Effector memory CD8-positive, alpha-beta T cell (primary cell): ENCODE data around the gene KRTAP10-5.
"Not testable (repeated sequence)": the region's sequence is repeated elsewhere in the genome, so short reads cannot be mapped to it uniquely, and the experiment has no call there.

Source experiments
- ATAC-seq: fragments of 150-1000 bp; cut with Tn5 transposase; replicated peaks from 2 replicates; pipeline ENCODE4 v1.10.0; 2021; ENCODE audit warnings: mild to moderate bottlenecking, moderate library complexity
- DNase-seq, 3 experiments: peaks; one replicate each; pipeline ENCODE4 v3.0.0; 2021
- H3K27ac Mint-ChIP-seq, 2 donors: one replicate each; pipeline ENCODE4 v1.8.0; 2022; ENCODE audit warnings: mild to moderate bottlenecking in 2 of 2, mixed read lengths in 2 of 2, moderate library complexity in 2 of 2
- H3K27me3 Mint-ChIP-seq, 2 donors: one replicate each; pipeline ENCODE4 v1.8.0; 2022; ENCODE audit warnings: mixed read lengths in 2 of 2
- H3K36me3 Mint-ChIP-seq: one replicate; pipeline ENCODE4 v1.8.0; 2022; ENCODE audit warnings: mild to moderate bottlenecking, moderate library complexity, mixed read lengths; ENCODE audit not compliant: insufficient read depth
- H3K4me1 Mint-ChIP-seq, 2 donors: one replicate each; pipeline ENCODE4 v1.8.0; 2022; ENCODE audit warnings: low read depth in 2 of 2, mixed read lengths in 2 of 2
- H3K4me3 Mint-ChIP-seq, 2 donors: one replicate each; pipeline ENCODE4 v1.8.0; 2022; ENCODE audit warnings: mild to moderate bottlenecking in 2 of 2, mixed read lengths in 2 of 2, moderate library complexity in 2 of 2
- H3K9me3 Mint-ChIP-seq, 2 donors: one replicate each; pipeline ENCODE4 v1.8.0; 2022; ENCODE audit warnings: mixed read lengths in 2 of 2

The KRTAP10-5 gene

DNA sequence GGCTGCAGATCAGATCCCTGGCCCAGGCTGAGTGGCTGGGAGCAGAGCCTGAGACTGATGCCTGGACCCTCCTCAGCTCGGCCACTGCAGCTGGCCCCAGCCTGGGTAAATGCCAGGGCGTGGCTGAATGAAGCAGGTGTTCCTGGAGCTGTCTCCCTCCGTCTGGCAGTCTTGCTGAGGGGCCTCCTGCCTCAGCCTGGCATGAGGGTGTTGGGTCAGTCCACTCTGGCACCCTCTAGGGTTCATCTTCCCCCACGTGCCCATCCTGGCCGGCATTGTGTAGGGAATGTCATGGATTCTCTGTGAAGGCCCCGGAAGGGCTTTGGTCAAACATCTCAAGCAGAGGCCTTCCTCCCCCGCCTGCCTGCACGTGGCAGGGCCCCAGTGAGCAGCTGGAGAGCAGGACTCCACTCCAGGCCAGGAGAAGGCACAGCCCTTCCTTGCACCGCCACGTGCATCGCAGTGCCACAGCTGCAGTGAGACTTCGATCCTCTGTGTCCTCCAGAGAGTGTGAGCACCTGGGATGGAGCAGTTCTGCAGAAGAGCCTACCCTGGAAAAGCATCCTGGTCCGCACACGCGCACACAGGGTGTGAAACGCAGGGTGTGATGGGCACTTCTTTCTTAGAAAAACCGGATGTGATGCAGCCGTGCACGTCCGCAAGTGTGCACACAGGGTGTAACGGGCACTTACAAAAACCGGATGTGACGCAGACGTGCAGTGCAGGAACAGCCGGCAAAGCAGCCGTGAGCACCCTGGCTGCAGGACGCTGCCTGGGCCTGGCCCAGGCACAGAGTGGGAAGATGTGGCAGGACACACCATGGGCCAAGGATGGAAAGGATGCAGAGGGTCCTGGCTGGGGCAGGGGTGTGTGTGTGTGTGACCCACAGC is 11.5 kb downstream of the KRTAP10-5 start:
- Mint-ChIP-seq H3K27me3 (peaks cover 8 to 53% of the 10 kb centered on the region in 2 donors), H3K36me3 (no peaks in the 10 kb centered on the region), H3K4me1 (peaks cover 11 to 25% of the 10 kb centered on the region in 2 donors), H3K4me3 (no peak overlapping the region), H3K9me3 (no peaks in the 10 kb centered on the region), H3K27ac (peak overlapping the region in 1 of 2 donors; percentile 9)
- DNase-seq (no peak), ATAC-seq (no peak)

DNA sequence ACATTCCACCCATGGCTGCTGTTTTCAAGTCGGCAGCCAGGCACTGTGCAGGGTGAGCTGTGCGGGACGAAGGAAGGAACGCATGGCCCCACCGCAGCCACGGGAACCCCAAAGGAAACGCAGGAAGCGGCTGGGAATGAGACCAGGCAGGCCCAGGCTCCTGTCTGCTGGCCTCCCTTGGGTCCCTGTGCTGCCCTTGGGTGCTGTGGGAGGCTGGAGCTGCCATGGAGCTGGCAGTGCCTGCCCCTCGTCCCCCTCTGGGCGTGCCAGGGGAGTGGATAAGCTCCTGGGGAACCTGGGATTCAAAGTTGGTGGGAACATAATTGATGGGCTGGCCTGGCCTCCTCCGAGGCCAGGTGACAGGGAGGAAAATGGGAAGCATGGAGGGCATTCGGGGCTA is 12.1 kb downstream of the KRTAP10-5 start:
- Mint-ChIP-seq H3K36me3 (no peaks in the 10 kb centered on the region), H3K9me3 (no peaks in the 10 kb centered on the region), H3K4me1 (peaks cover 11 to 24% of the 10 kb centered on the region in 2 donors), H3K4me3 (no peak overlapping the region), H3K27ac (no peak overlapping the region), H3K27me3 (peaks cover 8 to 48% of the 10 kb centered on the region in 2 donors)
- ATAC-seq (no peak), DNase-seq (no peak)

GRCh38 chr21:44567481-44568171 is 12.8 kb downstream of the KRTAP10-5 start:
- Mint-ChIP-seq H3K4me3 (no peak overlapping the region), H3K9me3 (no peaks in the 10 kb centered on the region), H3K36me3 (no peaks in the 10 kb centered on the region), H3K27ac (no peak overlapping the region), H3K4me1 (peaks cover 11 to 21% of the 10 kb centered on the region in 2 donors), H3K27me3 (peaks cover 8 to 42% of the 10 kb centered on the region in 2 donors)
- DNase-seq (no peak), ATAC-seq (no peak)

DNA sequence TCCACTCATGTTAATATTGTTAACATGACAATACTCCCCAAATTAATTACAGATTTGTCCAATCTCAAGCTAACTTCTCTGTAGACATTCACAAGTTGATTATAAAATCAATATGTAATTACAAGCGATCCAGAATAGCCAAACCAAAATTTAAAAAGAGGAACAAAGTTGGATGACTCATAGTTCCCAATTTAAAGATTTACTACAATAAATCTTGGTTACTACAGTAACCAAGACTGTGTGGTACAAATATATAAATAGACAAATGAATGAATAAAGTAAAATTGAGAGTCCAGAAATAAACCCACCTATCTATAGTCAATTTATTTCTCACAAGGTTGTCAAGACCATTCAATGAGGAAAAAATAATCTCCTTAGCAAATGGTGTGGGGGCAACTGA is 14.0 kb downstream of the KRTAP10-5 start:
- no peak for DNase-seq
- no peak for ATAC-seq
- H3K4me1 Mint-ChIP-seq, result peaks cover 11 to 19% of the 10 kb centered on the region in 2 donors
- no peak overlapping the region for H3K4me3 Mint-ChIP-seq
- no peak overlapping the region for H3K27ac Mint-ChIP-seq
- H3K9me3 Mint-ChIP-seq, result no peaks in the 10 kb centered on the region
- H3K36me3 Mint-ChIP-seq, result no peaks in the 10 kb centered on the region
- H3K27me3 Mint-ChIP-seq, result peaks cover 2 to 29% of the 10 kb centered on the region in 2 donors

DNA sequence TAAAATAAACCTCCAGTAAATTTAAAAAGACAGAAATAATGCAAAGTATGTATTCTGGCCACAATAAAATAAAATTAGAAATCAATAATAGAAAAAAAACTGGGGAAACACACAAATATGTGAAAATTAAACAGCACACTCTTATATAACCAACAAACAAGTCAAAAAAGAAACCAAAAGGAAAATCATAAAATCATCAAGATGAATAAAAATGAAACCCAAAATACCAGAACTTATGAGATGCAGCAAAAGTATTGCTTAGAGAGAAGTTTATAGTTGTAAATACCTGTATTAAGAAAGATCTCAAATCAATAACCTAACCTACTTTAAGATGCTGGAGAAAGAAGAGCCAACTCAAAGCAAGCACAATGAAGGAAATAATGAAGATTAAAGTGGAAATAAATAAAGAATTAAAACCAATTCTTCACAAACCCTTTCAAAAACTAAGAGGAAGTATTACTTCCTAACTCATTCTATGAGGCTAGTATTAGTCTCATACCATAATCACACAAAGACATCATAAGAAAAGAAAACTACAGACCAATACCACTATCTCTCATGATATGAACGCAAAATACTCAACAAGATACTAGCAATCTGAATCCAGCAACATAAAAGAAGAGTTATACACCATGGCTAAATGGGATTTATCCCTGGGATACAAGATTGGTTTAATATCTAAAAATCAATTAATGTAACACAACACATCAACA is 15.4 kb downstream of the KRTAP10-5 start:
- H3K4me1 Mint-ChIP-seq, result peaks cover 11 to 18% of the 10 kb centered on the region in 2 donors
- DNase-seq (no peak), ATAC-seq (no peak)
- no peaks in the 10 kb centered on the region for H3K9me3 Mint-ChIP-seq
- H3K27me3 Mint-ChIP-seq, result peaks cover 0 to 21% of the 10 kb centered on the region in 2 donors
- no peaks in the 10 kb centered on the region for H3K36me3 Mint-ChIP-seq
- peak overlapping the region; percentile 17 to 74 for H3K4me3 Mint-ChIP-seq
- H3K27ac Mint-ChIP-seq, result peak overlapping the region; percentile 42 to 91

DNA sequence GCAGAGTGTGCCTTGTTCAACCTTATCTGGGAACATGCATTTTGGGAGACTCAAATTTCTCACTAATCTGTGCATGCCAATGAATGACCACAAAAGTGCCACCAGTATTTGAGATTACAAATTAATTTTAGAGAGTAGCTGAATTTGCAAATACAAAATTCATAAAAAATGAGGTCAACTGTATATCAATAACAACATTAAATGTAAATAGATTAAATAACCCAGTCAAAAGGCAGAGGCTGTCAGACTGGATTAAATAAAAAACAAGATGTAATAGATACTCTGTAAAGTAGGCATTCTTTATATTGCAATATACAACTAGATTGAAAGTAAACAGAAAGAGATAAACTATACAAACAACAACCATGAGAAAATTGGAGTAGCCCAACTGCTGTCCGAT is 16.3 kb downstream of the KRTAP10-5 start:
- Mint-ChIP-seq H3K4me1 (peaks cover 8 to 13% of the 10 kb centered on the region in 2 donors), H3K9me3 (peaks cover 0 to 2% of the 10 kb centered on the region in 2 donors), H3K4me3 (peak overlapping the region in 1 of 2 donors; percentile 74), H3K36me3 (no peaks in the 10 kb centered on the region), H3K27ac (peak overlapping the region in 1 of 2 donors; percentile 91), H3K27me3 (peaks cover 0 to 12% of the 10 kb centered on the region in 2 donors)
- no peak for ATAC-seq
- no peak for DNase-seq

GRCh38 chr21:44558695-44559094 is 21.7 kb downstream of the KRTAP10-5 start, which contains the start of gene KRTAP10-3:
Gene KRTAP10-3, minus strand, starts transcription at chr21:44558795. Its CDS starts 80 bp downstream, at chr21:44558715.
- Mint-ChIP-seq H3K27ac (peak within 1 kb of the TSS in 1 of 2 donors; percentile 24), H3K27me3 (peaks cover 0 to 23% of the 10 kb centered on the region in 2 donors), H3K36me3 (peaks cover 6% of the 10 kb centered on the region), H3K9me3 (peaks cover 0 to 2% of the 10 kb centered on the region in 2 donors), H3K4me1 (no peaks in the 10 kb centered on the region), H3K4me3 (no peak within 1 kb of the TSS)
- no peak for DNase-seq
- ATAC-seq, result no peak

GRCh38 chr21:44558329-44558675 is 22.1 kb downstream of the KRTAP10-5 start:
- not testable (repeated sequence) for DNase-seq, H3K4me3 Mint-ChIP-seq, H3K4me1 Mint-ChIP-seq, ATAC-seq, H3K36me3 Mint-ChIP-seq, H3K9me3 Mint-ChIP-seq
- Mint-ChIP-seq H3K27me3 (peaks cover 0 to 27% of the 10 kb centered on the region in 2 donors), H3K27ac (peak overlapping the region in 1 of 2 donors; percentile 24)

DNA sequence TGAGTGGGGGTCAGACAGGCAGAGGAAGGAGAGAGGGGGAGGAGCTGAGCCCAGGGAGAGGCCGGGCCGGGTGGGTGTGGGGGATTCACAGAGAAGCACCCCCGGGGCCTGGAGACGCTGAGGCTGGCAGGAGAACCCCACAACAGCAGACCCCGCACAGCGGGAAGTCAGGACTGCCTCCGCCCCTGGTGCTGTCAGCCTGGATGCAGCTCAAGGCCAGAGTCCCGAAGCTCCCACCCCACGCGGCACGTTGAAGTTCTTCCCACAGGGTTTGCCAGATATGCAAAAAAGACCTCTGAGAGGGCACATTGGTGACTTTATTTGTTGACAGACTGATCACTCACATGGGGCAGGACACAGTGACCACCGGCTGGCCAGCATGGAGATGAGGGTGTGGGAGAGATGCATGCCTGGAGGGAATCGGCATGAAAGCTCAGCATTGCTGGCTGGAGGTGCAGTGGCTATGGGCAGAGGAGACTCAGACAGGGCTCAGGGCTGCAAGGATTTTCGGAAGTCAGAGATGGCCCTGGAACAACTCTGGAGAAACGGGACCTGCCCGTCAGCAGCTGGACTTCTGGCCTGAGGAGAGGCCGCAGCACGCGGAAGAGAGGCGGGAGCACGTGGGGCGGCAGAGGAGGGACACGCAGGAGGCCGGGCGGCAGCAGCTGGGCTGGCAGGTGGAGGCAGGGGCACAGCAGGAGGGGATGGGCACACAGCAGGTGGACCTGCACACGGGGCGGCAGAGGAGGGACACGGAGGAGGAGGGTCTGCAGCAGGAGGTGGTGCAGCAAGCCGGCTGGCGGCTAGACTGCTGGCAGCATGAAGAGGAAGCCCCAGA is 22.7 kb downstream of the KRTAP10-5 start:
- Mint-ChIP-seq H3K4me3 (no peak overlapping the region), H3K36me3 (peaks cover 6% of the 10 kb centered on the region), H3K4me1 (no peaks in the 10 kb centered on the region), H3K27ac (no peak overlapping the region), H3K9me3 (peaks cover 0 to 2% of the 10 kb centered on the region in 2 donors), H3K27me3 (peaks cover 0 to 33% of the 10 kb centered on the region in 2 donors)
- ATAC-seq (no peak), DNase-seq (no peak)

DNA sequence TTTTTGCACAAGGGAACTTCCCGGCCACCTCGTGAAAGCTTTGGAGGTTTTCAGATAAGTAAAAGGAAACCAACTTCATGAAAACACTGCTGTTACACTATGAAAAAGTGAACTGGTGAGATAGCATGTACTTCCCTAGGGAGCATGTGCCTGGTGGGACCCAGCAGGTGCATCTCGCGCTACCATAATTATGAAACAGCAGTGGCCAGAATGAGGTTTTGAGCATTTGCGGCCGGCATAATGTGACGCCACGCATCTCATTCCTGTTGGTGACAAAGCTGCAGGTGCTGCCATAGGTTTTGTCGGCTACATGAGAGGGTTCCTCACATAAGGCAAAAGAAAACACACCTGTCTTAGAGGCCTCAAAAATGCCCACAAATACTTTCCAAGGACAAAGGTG is 23.5 kb downstream of the KRTAP10-5 start:
- peaks cover 0 to 2% of the 10 kb centered on the region in 2 donors for H3K9me3 Mint-ChIP-seq
- peaks cover 6% of the 10 kb centered on the region for H3K36me3 Mint-ChIP-seq
- H3K4me1 Mint-ChIP-seq, result no peaks in the 10 kb centered on the region
- no peak for ATAC-seq
- H3K27me3 Mint-ChIP-seq, result peaks cover 0 to 33% of the 10 kb centered on the region in 2 donors
- no peak for DNase-seq
- no peak overlapping the region for H3K27ac Mint-ChIP-seq
- no peak overlapping the region for H3K4me3 Mint-ChIP-seq

DNA sequence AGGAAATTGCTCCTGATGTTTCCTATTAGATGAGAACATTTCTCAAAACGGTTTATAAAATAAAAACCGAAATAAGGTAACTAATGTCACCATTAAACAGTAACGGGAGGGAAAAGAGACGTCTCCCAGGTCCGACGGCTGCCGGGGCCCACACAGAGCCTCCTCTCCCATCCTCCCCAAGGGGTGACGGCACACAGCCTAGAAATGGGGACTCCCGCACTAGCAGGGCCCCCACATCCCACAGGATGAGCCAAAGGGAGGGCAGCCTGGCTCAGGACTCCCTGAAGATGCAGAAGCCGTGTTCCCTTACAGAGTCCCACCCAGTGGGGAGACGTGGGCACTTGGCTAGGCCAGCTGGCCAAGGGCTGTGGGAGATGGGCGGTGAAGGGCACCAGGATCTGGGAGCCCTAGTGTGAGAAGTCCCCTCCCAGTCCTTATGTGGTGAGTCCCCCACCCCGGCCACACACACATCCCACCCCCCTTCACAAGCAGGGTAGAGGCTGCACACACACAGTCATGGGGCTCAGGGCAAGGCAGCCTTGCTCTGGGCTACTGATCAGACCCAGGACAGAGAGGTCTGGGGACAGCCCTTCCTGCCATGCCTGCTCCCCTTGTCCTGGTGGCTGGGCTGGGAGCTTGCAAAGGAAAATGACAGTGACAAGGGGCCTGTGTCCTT is 25.1 kb downstream of the KRTAP10-5 start:
- peaks cover 0 to 39% of the 10 kb centered on the region in 2 donors for H3K27me3 Mint-ChIP-seq
- H3K36me3 Mint-ChIP-seq, result peaks cover 6% of the 10 kb centered on the region

DNA sequence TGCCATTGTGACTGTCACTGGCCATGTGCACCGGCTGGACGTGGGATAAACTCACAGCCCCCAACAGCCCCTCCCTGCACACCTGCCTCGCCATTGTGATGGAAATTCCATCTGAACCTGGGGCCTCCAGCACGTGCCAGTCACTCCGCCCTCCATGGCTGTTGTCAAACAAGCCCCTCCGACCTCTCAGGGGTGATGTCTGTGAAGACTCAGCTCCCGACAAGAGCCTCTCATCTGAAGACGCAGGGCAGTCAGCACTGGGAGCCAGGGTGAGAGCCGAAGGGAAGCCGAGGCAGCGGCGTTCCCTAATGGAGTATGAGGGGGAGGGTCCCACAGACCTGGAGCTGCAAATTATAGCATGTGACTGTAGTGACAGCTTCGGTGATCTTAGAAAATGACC is 27.7 kb downstream of the KRTAP10-5 start:
- ATAC-seq, result no peak
- Mint-ChIP-seq H3K4me1 (peaks cover 11 to 17% of the 10 kb centered on the region in 2 donors), H3K36me3 (peaks cover 1% of the 10 kb centered on the region), H3K4me3 (no peak overlapping the region), H3K9me3 (peaks cover 0 to under 1% of the 10 kb centered on the region in 2 donors), H3K27me3 (peaks cover 0 to 34% of the 10 kb centered on the region in 2 donors), H3K27ac (no peak overlapping the region)
- DNase-seq, result no peak

More for the DNA sequence above, 25.1 kb downstream of the KRTAP10-5 start:
- H3K4me3 Mint-ChIP-seq, result no peak overlapping the region
- no peak for DNase-seq
- H3K4me1 Mint-ChIP-seq, result peaks cover 0 to 5% of the 10 kb centered on the region in 2 donors
- no peak for ATAC-seq
- peaks cover 0 to 2% of the 10 kb centered on the region in 2 donors for H3K9me3 Mint-ChIP-seq
- H3K27ac Mint-ChIP-seq, result peak overlapping the region in 1 of 2 donors; percentile 9
